Measurements from ENCODE around the gene C4BPB. TPM values are rescaled to one million over a fixed set of nuclear protein-coding genes. Genes with fewer than 3 reads are reported as not detected.

C4BPB gene
- total and polyA plus RNA-seq, 2 experiments from 2014 or later, result not detected

- Histone ChIP-seq H3K79me2 (ENCODE audit: insufficient read depth) (no peaks in the 10 kb centered on the region), H3K36me3 (ENCODE audit: low read depth) (no peaks in the 10 kb centered on the region), H3K27me3 (replicated peaks; ENCODE audit: insufficient read depth) (no peaks in the 10 kb centered on the region), H3K27ac (no peak overlapping the region), H2AFZ (no peak overlapping the region), H4K20me1 (ENCODE audit: insufficient read depth) (no peaks in the 10 kb centered on the region), H3K4me3 (no peak overlapping the region), H3K9me2 (ENCODE audit: insufficient read depth) (no peaks in the 10 kb centered on the region), H3K9me3 (ENCODE audit: low read depth) (no peaks in the 10 kb centered on the region), H3K4me1 (ENCODE audit: insufficient read depth) (no peaks in the 10 kb centered on the region), H3F3A (ENCODE audit: insufficient read depth) (peaks cover 6% of the 10 kb centered on the region; the same call in 1 of the 2 replicates), H3K9ac (no peak overlapping the region), H3K4me2 (ENCODE audit: unreplicated experiment) (no peak overlapping the region)
- in situ Hi-C loops (cut with MboI), result no loop called here
- WGBS, 2 experiments (ENCODE audit: low coverage in 1 of 2, low lambda C conversion rate in 2 of 2, missing lambda C conversion rate in 2 of 2), result 69 to 78% methylated on average over 4 of the region's 4 CpGs
- no peak for DNase-seq
- no peak for TF ChIP-seq EZH2 (IDR thresholded peaks at IDR 0.05; ENCODE audit: insufficient read depth, poor library complexity, severe bottlenecking)
- no peak for TF ChIP-seq EZH2phosphoT487 (IDR thresholded peaks at IDR 0.05; ENCODE audit: insufficient read depth, low read depth)
Measured at GRCh38 chr1:207058252-207058651, 30.4 kb upstream of the C4BPB start.

GRCh38 chr1:207058878-207059867 is 29.5 kb upstream of the C4BPB start:
- H3K4me3 ChIP-seq, result no peak overlapping the region
- no peak overlapping the region for H3K27ac ChIP-seq
- H3K9me3 ChIP-seq (ENCODE audit: low read depth), result no peaks in the 10 kb centered on the region
- no peaks in the 10 kb centered on the region for H3K9me2 ChIP-seq (ENCODE audit: insufficient read depth)
- H3K4me2 ChIP-seq (ENCODE audit: unreplicated experiment), result no peak overlapping the region
- TF ChIP-seq EZH2phosphoT487 (IDR thresholded peaks at IDR 0.05; ENCODE audit: insufficient read depth, low read depth) (no peak), EZH2 (IDR thresholded peaks at IDR 0.05; ENCODE audit: insufficient read depth, poor library complexity, severe bottlenecking) (no peak)
- no peak overlapping the region for H2AFZ ChIP-seq
- in situ Hi-C loops (cut with MboI), result no loop called here
- H3F3A ChIP-seq (ENCODE audit: insufficient read depth), result peaks cover 4% of the 10 kb centered on the region; the same call in 1 of the 2 replicates
- H3K4me1 ChIP-seq (ENCODE audit: insufficient read depth), result no peaks in the 10 kb centered on the region
- H3K9ac ChIP-seq, result no peak overlapping the region
- no peaks in the 10 kb centered on the region for H3K79me2 ChIP-seq (ENCODE audit: insufficient read depth)
- H3K36me3 ChIP-seq (ENCODE audit: low read depth), result no peaks in the 10 kb centered on the region
- DNase-seq, result no peak
- 76 to 83% methylated on average over 6 of the region's 6 CpGs for WGBS, 2 experiments (ENCODE audit: low coverage in 1 of 2, low lambda C conversion rate in 2 of 2, missing lambda C conversion rate in 2 of 2)
- no peaks in the 10 kb centered on the region for H4K20me1 ChIP-seq (ENCODE audit: insufficient read depth)
- H3K27me3 ChIP-seq (replicated peaks; ENCODE audit: insufficient read depth), result no peaks in the 10 kb centered on the region

GRCh38 chr1:207059881-207060280 is 28.8 kb upstream of the C4BPB start:
- H3K27ac ChIP-seq, result no peak overlapping the region
- no peaks in the 10 kb centered on the region for H3F3A ChIP-seq (ENCODE audit: insufficient read depth)
- in situ Hi-C loops (cut with MboI), result no loop called here
- no peak overlapping the region for H2AFZ ChIP-seq
- H3K36me3 ChIP-seq (ENCODE audit: low read depth), result no peaks in the 10 kb centered on the region
- no peak overlapping the region for H3K4me3 ChIP-seq
- no peaks in the 10 kb centered on the region for H3K4me1 ChIP-seq (ENCODE audit: insufficient read depth)
- H3K79me2 ChIP-seq (ENCODE audit: insufficient read depth), result no peaks in the 10 kb centered on the region
- no peak overlapping the region for H3K9ac ChIP-seq
- H4K20me1 ChIP-seq (ENCODE audit: insufficient read depth), result no peaks in the 10 kb centered on the region
- H3K4me2 ChIP-seq (ENCODE audit: unreplicated experiment), result no peak overlapping the region
- no peak for DNase-seq
- no peaks in the 10 kb centered on the region for H3K9me2 ChIP-seq (ENCODE audit: insufficient read depth)
- no peaks in the 10 kb centered on the region for H3K9me3 ChIP-seq (ENCODE audit: low read depth)
- 47 to 53% methylated on average over 4 of the region's 4 CpGs for WGBS, 2 experiments (ENCODE audit: low coverage in 1 of 2, low lambda C conversion rate in 2 of 2, missing lambda C conversion rate in 2 of 2)
- no peak for TF ChIP-seq EZH2 (IDR thresholded peaks at IDR 0.05; ENCODE audit: insufficient read depth, poor library complexity, severe bottlenecking)
- no peak for TF ChIP-seq EZH2phosphoT487 (IDR thresholded peaks at IDR 0.05; ENCODE audit: insufficient read depth, low read depth)
- no peaks in the 10 kb centered on the region for H3K27me3 ChIP-seq (replicated peaks; ENCODE audit: insufficient read depth)

DNA sequence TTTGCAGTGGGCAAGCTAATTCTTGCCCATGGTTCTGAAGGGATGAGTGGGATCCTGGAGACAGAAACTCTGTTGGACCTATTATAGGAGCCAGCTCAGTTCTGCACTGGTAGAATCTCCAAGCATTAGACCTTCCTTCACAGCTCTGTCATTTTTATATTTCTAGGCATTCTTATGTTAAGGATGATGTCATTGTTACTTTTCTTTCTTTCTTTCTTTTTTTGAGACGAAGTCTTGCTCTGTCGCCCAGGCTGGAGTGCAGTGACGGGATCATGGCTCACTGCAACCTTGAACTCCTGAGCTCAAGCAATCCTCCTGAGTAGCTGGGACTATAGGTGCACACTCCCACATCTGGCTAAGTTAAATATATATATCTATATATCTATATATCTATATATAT is 28.1 kb upstream of the C4BPB start:
- H3K9me3 ChIP-seq (ENCODE audit: low read depth), result no peaks in the 10 kb centered on the region
- DNase-seq, result no peak
- H3F3A ChIP-seq (ENCODE audit: insufficient read depth), result no peaks in the 10 kb centered on the region
- no peaks in the 10 kb centered on the region for H3K36me3 ChIP-seq (ENCODE audit: low read depth)
- no peaks in the 10 kb centered on the region for H3K9me2 ChIP-seq (ENCODE audit: insufficient read depth)
- no peaks in the 10 kb centered on the region for H3K4me1 ChIP-seq (ENCODE audit: insufficient read depth)
- H3K4me2 ChIP-seq (ENCODE audit: unreplicated experiment), result no peak overlapping the region
- no peaks in the 10 kb centered on the region for H4K20me1 ChIP-seq (ENCODE audit: insufficient read depth)
- H2AFZ ChIP-seq, result no peak overlapping the region
- H3K9ac ChIP-seq, result no peak overlapping the region
- in situ Hi-C loops (cut with MboI), result no loop called here
- no peak for TF ChIP-seq EZH2 (IDR thresholded peaks at IDR 0.05; ENCODE audit: insufficient read depth, poor library complexity, severe bottlenecking)
- TF ChIP-seq EZH2phosphoT487 (IDR thresholded peaks at IDR 0.05; ENCODE audit: insufficient read depth, low read depth), result no peak
- H3K27me3 ChIP-seq (replicated peaks; ENCODE audit: insufficient read depth), result no peaks in the 10 kb centered on the region
- no peak overlapping the region for H3K4me3 ChIP-seq
- WGBS, 2 experiments (ENCODE audit: low coverage in 1 of 2, low lambda C conversion rate in 2 of 2, missing lambda C conversion rate in 2 of 2), result 85 to 91% methylated on average over 3 of the region's 3 CpGs
- no peaks in the 10 kb centered on the region for H3K79me2 ChIP-seq (ENCODE audit: insufficient read depth)
- no peak overlapping the region for H3K27ac ChIP-seq

All from GM23248 (cell line).